Middle frontal gyrus (tissue), 1 donor: ENCODE data around the gene ARHGEF38.
"Not testable (repeated sequence)": the region's sequence is repeated elsewhere in the genome, so short reads cannot be mapped to it uniquely, and the experiment has no call there.

Experiments used
- DNase-seq: peaks from one replicate; pipeline ENCODE4 v3.0.0-alpha.2; 2015; ENCODE audit warnings: low spot score; ENCODE audit errors: extremely low spot score

Gene ARHGEF38

DNA sequence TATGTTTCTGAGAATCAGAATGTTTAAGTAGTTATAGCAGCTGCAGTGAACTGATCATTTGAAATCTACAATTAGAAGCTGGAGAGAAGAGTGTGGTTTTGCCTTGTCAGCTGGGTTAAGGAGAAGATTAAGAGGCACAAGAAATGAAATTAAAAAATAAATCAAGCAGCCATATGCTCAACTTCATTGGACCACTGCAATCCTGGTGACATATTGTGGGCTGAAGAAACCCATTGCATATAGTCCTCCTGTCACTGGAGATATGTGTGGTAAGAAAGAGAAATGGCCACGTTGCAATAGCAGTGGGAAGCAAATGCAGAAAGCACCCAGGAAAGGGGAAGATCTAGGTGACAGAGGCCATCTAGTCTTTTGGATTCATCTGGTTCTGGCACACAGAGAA lies 93.0 kb downstream of the ARHGEF38 start:
- DNase-seq, result no peak

GRCh38 chr4:105650190-105650589 lies 97.8 kb downstream of the ARHGEF38 start:
- DNase-seq, result no peak

- DNase-seq, result no peak
Observed at GRCh38 chr4:105651884-105652283, 99.5 kb downstream of the ARHGEF38 start.

- no peak for DNase-seq
Observed at GRCh38 chr4:105652286-105652888, 100.0 kb downstream of the ARHGEF38 start.

DNA sequence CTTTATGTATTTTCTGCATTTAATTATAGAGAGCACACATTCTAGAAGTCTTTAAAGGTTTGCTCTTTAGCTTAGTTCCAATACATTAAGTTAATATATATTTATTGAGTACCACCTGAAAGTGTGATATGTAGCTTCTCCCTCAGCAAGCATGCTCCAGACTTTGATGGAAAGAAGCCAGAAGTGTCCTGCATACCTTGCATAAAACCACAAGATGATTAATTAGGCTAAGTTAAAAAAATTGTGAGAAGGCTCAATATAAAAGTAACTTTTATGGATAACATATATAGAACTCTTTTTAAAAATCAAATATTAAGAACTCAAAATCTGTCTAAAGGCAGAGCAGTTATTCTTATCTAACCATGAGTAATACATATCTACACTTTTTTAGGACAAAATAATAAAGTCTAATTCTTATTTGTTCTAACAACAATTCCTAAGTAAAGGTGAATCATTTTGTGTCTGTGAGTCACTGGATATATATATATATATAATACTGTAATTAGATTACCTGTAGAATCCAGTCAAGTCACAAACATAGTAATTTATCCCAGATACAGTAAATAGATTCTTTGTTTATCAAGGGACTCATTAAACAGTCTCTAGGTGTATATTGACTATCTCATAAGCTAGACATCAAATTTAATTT lies 104.8 kb downstream of the ARHGEF38 start:
- DNase-seq, result no peak

DNA sequence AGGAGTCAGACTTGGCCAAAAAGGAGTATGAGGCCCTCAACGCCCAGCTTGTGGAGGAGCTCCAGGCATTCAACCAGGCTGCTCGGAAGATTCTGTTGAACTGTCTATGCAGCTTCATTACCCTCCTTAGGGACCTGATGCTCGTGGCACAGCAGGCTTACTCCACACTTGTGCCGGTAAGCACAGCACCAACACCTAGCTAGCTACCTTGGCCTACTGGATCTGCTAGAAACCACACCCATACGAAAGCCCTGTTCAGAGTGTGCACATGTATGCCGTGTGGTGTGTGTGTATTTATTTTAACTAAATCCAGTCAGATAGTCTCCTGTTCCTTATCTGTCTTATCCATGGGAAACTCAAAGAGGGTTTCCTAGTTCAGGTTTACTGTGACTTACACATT lies 106.8 kb downstream of the ARHGEF38 start:
- DNase-seq, result no peak

DNA sequence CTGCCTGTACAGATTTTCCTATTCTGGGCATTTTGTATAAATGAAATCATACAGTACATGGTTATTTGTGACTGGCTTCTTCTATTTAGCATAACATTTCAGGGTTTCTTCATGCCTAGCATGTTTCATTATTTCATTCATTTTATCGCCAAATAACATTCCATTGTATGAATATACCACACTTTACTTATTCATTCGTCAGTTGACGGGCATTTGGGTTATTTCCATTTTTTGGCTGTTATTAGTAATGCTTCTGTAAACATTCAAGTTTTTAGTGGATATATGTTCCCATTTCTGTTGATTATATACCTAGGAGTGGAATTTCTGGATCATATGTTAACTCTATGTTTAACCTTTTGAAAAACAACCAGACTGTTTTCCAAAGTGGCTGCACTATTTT lies 108.6 kb downstream of the ARHGEF38 start:
- no peak for DNase-seq

DNA sequence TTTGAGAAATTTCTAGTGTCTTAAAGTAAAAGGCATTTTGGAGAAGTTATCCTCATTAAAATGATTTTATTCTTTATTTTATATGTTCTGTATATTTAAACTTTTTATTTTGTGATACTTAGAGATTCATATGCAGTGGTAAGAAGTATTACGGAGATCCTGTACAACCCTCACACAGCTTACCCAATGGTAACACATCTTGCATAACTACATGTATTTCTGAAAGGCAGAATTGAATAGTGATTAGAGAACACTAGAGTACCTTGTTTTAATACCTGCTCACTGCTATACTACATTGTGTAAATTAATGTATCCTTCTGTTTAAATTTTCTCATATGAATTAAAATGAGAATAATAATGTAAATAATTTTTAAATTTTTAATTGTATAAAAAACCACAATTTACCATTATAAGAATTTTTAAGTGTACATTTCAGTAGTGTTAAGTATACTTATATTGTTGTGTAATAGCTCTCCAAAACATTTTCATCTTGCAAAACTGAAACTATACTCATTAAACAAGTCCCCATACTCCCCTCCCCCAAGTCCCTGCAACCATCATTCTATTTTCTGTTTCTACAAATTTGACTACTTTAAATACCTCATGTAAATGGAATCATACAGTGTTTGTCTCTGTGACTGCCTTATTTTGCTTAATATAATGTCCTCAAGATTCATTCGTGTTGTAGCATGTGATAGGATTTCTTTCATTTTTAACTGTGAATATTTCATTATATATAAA lies 110.7 kb downstream of the ARHGEF38 start:
- no peak for DNase-seq

DNA sequence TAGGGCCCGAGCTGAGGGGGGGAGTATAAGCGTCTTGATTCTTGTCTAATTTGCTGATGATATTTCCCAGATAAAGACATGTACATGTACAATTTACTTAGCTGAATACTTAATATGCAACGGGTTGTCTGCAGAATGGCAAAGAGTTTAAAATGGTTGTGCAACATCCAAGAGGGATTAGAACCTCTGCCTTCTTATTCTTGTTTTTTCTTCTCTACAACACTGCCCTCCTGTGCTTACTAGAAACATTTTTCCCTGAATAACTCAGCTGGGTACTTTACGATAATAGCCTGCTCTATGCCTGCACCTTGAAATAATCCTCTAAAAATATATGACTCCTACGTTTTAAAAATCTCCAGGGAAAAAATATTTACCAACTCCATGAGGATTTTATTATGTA lies 114.3 kb downstream of the ARHGEF38 start:
- DNase-seq, result no peak

DNA sequence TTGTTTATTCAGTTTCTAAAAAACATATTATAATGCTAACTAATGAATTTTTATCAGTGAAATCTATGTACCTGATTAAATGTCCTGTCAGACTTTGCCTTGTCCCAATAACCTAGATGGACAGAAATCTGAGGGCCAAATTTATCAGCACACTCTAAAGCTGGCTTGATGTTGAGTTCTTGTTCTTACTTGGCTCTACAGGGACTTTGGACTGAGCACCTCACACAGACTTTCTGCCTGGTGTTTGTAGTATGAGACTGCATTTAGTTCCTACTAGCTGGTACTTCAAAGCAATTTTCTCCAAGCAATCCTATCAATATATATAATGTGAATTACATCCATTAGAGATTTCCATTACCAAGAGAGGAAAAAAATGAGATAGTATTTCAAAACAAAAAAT lies 118.3 kb downstream of the ARHGEF38 start:
- no peak for DNase-seq

- DNase-seq, result no peak
Observed at GRCh38 chr4:105671301-105671700, 118.9 kb downstream of the ARHGEF38 start.

- no peak for DNase-seq
Observed at GRCh38 chr4:105674011-105674410, 121.6 kb downstream of the ARHGEF38 start.

- no peak for DNase-seq
Observed at GRCh38 chr4:105677709-105678108, 125.3 kb downstream of the ARHGEF38 start.

- no peak for DNase-seq
Observed at GRCh38 chr4:105679186-105679585, 126.8 kb downstream of the ARHGEF38 start.

DNA sequence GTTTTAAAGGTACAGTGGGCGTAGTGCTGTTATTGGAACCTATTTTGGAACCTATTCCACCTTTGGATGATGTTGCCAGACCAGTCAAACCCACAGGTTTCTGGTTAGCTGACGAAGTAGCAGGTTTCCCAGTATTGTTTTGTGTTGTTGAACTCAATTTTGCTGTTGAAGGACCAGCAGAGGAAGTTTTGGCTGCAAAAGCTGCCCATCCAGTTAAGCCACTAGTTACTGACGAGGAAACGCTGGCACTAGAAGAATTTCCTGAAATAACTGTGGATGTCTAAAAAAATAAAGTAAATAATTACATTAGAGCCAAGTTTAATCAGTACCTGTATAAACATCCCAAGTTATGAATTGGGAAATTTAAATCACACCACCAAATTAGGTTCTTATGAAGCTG lies 130.6 kb downstream of the ARHGEF38 start:
- no peak for DNase-seq

DNA sequence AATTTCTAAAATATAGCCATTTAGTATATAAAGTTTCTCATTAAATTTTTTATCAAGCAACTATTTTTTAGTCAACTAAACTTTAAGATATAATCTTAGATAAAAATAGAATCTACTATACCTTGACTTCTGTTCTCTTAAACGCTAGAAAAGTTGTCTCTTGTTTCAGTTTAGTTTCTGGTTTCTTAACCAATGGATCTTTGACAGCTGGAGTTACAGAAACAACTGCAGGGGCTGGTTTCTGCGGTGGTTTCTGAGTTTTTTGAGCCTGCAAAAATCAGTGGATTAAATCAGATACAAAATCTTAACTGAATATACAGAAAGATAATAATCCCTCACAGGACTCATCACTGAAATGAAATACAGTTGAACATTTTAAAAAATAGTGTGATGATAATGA lies 134.2 kb downstream of the ARHGEF38 start:
- no peak for DNase-seq

DNA sequence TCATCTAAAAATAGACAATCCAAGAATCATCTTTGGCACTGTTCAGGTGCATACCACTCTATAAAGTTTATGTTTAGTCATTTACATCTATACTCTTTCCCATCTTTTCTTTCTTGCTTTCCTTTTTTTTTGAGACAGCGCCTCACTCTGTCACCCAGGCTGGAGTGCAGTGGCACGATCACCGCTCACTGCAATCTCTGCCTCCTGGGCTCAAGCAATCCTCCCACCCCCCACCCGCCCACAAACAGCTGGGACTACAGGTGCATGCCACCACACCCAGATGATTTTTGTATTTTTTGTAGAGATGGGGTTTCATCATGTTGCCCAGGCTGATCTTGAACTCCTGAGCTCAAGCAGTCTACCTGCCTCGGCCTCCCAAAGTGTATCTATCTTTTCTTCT lies 142.4 kb downstream of the ARHGEF38 start:
- not testable (repeated sequence) for DNase-seq

DNA sequence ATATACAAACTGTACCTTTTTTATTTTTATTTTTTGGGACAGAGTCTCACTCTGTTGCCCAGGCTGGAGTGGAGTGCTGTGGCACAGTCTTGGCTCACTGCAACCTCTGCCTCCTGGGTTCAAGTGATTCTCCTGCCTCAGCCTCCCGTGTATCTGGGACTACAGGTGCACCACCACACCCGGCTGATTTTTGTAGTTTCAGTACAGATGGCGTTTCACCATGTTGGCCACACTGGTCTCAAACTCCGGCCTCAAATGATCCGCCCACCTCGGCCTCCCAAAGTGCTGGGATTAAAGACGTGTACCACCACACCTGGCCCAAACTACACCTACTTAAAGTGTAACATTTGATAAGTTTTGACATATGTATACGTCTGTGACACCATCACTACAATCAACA lies 143.4 kb downstream of the ARHGEF38 start:
- not testable (repeated sequence) for DNase-seq

DNA sequence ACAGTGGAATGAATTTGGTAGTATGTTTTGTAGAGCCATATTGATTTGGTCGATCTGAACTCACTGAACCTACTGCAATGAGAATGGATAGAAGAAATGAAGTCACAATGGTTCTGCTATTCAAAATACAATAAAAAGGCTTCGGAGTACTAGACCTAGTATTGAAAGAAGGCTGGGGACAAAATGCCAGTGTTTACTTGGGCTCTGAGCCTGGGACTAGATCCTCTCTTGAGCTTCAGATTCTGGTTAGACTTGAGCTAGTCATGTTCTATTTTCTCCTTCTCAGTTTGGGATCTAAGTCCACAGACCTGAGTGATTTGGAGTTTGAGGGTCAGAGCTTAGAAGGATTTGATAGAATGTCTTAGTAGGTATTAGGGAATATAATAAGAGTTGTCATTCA lies 146.2 kb downstream of the ARHGEF38 start:
- no peak for DNase-seq

GRCh38 chr4:105707782-105708180 lies 155.4 kb downstream of the ARHGEF38 start:
- no peak for DNase-seq

- peak; percentile 83 for DNase-seq
Observed at GRCh38 chr4:105708181-105709080, 156.0 kb downstream of the ARHGEF38 start, which contains the start of the genes GSTCD and INTS12. TSS of gene GSTCD (plus strand) at chr4:105708784. CDS start at chr4:105717614, 8,830 bp downstream. TSS of gene INTS12 (minus strand) at chr4:105708689. CDS start at chr4:105700005, 8,684 bp downstream.
